ENCODE measurements around the gene LYPLA2.

GRCh38 chr1:23825076-23825761 lies 34.3 kb downstream of the LYPLA2 start, which contains the start of gene HMGCL:
- TF ChIP-seq, protein P1, sequence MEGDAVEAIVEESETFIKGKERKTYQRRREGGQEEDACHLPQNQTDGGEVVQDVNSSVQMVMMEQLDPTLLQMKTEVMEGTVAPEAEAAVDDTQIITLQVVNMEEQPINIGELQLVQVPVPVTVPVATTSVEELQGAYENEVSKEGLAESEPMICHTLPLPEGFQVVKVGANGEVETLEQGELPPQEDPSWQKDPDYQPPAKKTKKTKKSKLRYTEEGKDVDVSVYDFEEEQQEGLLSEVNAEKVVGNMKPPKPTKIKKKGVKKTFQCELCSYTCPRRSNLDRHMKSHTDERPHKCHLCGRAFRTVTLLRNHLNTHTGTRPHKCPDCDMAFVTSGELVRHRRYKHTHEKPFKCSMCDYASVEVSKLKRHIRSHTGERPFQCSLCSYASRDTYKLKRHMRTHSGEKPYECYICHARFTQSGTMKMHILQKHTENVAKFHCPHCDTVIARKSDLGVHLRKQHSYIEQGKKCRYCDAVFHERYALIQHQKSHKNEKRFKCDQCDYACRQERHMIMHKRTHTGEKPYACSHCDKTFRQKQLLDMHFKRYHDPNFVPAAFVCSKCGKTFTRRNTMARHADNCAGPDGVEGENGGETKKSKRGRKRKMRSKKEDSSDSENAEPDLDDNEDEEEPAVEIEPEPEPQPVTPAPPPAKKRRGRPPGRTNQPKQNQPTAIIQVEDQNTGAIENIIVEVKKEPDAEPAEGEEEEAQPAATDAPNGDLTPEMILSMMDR (IDR thresholded peaks at IDR 0.05) = peak in 1 of 5 experiments; percentile 39
- TF ChIP-seq POLR2A (IDR thresholded peaks at IDR 0.05) = peak; percentile 76 to 85

Data from tibial nerve (tissue), 3 donors.